BJ (cell line): ENCODE measurements around the gene ADAM21. TPM values are rescaled to one million over a fixed set of nuclear protein-coding genes. Genes with fewer than 3 reads are reported as not detected.
A peak's percentile ranks its signal among the peaks of the same experiment; 100 is the strongest.
"Not testable (repeated sequence)": the region's sequence is repeated elsewhere in the genome, so short reads cannot be mapped to it uniquely, and the experiment has no call there.

Source experiments
- CTCF ChIA-PET: fragments of 350-600 bp; formaldehyde crosslinking; extraction: SDS; loops from one replicate; lab custom pipeline; 2021; ENCODE audit warnings: antibody characterized with exemption, inconsistent platforms; lab: Yijun Ruan, JAX
- POLR2A ChIA-PET: fragments of 300-600 bp; sonication (Branson Sonifier 250); formaldehyde crosslinking; extraction: SDS; loops from one replicate; lab custom pipeline; 2021; ENCODE audit warnings: antibody characterized with exemption; lab: Charles Lee
- DNase-seq: peaks from one replicate; pipeline ENCODE4 v3.0.0-alpha.2; 2011; ENCODE audit warnings: low read depth
- H3K27me3 ChIP-seq: 2 replicates; pipeline ENCODE4 v1.6.0; 2011; ENCODE audit warnings: low read length; ENCODE audit not compliant: control insufficient read depth, insufficient read depth
- H3K36me3 ChIP-seq: 2 replicates; pipeline ENCODE4 v1.5.1; 2011; ENCODE audit warnings: low read length; ENCODE audit not compliant: control insufficient read depth, insufficient read depth
- H3K4me3 ChIP-seq: 2 replicates; pipeline ENCODE4 v1.5.1; 2011; ENCODE audit warnings: low read depth, mild to moderate bottlenecking, control low read depth, low read length
- CTCF ChIP-seq: IDR thresholded peaks from 2 replicates; pipeline ENCODE4 v1.5.1; 2011; ENCODE audit warnings: low read depth, mild to moderate bottlenecking, control low read depth, inconsistent platforms, low read length, moderate library complexity; ENCODE audit not compliant: insufficient read depth
- polyA plus RNA-seq: library from polyadenylated mRNA; depleted of rRNA; stranded (reverse); fragments of >200 nt; gene quantifications from 2 replicates; pipeline ENCODE4 v1.2.3, GENCODE V29; 2011

The ADAM21 gene
- polyA plus RNA-seq, 1 experiment: 0.10 TPM

- Histone ChIP-seq H3K36me3 (no peaks in the 10 kb centered on the region), H3K27me3 (no peaks in the 10 kb centered on the region), H3K4me3 (peak within 1 kb of the TSS; percentile 74)
- ChIA-PET CTCF (interaction anchor here (1.0 kb wide), 1 partner anchor 16 kb away, joined by 4 read pairs; no protein-coding TSS in a partner anchor), POLR2A (no interaction called here)
- no peak for DNase-seq
- no peak for TF ChIP-seq CTCF
These were observed 35.1 kb upstream of the ADAM21 start, which contains the start of gene SYNJ2BP for GRCh38 chr14:70416725-70417349. SYNJ2BP (minus strand) TSS chr14:70417090; CDS start chr14:70416963, 127 bp downstream.

GRCh38 chr14:70419270-70419931 lies 32.6 kb upstream of the ADAM21 start:
- H3K4me3 ChIP-seq, DNase-seq, H3K27me3 ChIP-seq, CTCF ChIA-PET, POLR2A ChIA-PET, H3K36me3 ChIP-seq: not testable (repeated sequence)

DNA sequence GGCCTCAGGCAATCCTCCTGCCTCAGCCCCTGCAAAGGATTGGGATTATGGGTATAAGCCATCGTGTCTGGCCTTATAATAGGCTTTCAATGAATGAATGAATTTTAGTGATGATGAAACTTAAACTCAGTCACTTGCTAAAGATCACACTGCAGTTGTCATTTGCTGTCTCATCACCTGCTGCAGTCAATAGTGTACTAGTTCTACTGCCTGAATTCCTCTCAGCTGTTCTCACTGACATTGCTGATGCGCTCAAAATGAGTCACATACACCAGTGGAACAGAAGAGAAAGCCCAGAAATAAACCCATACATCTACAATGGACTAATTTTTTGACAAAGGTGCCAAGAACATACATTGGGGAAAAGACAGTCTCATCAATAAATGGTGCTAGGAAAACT lies 29.4 kb upstream of the ADAM21 start:
- no peaks in the 10 kb centered on the region for H3K27me3 ChIP-seq
- ChIA-PET CTCF (interaction anchor here (0.6 kb wide), 1 partner anchor 22 kb away, joined by 4 read pairs; no protein-coding TSS in a partner anchor), POLR2A (no interaction called here)
- no peak for DNase-seq
- H3K36me3 ChIP-seq: no peaks in the 10 kb centered on the region
- no peak for TF ChIP-seq CTCF
- no peak overlapping the region for H3K4me3 ChIP-seq

DNA sequence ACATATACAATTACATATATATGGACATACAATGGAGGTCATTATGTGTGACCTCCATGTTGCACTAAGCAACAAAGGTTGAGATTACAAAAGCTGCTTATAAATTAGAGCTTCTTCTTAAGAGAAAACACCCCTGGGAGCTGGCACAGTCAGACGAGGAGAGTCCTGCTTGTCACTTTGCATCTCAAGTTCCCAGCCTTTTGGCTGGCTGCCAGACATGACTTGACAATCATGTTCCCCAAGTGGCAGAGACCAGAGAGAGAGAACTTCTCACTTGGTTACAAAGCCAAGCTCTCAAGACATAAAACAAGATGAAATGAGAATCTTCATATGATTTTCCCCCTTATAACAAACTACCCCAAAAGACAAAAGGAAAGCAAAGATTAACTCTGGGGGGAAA lies 26.6 kb upstream of the ADAM21 start:
- POLR2A ChIA-PET: no interaction called here
- no peak for TF ChIP-seq CTCF
- Histone ChIP-seq H3K4me3 (no peak overlapping the region), H3K36me3 (no peaks in the 10 kb centered on the region), H3K27me3 (no peaks in the 10 kb centered on the region)
- CTCF ChIA-PET: no interaction called here
- no peak for DNase-seq

DNA sequence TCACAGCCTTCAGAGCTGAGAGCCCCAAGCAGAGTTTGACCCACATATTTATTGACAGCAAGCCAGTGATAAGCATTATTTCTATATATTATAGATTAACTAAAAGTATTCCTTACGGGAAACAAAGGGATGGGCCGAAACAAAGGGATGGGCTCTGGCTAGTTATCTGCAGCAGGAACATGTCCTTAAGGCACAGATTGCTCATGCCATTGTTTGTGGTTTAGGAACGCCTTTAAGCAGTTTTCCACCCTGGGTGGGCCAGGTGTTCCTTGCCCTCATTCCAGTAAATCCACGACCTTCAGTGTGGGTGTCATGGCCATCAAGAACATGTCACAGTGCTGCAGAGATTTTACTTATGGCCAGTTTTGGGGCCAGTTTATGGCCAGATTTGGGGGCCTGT lies 25.4 kb upstream of the ADAM21 start:
- H3K27me3 ChIP-seq, POLR2A ChIA-PET, H3K36me3 ChIP-seq, H3K4me3 ChIP-seq, CTCF ChIA-PET, DNase-seq: not testable (repeated sequence)

DNA sequence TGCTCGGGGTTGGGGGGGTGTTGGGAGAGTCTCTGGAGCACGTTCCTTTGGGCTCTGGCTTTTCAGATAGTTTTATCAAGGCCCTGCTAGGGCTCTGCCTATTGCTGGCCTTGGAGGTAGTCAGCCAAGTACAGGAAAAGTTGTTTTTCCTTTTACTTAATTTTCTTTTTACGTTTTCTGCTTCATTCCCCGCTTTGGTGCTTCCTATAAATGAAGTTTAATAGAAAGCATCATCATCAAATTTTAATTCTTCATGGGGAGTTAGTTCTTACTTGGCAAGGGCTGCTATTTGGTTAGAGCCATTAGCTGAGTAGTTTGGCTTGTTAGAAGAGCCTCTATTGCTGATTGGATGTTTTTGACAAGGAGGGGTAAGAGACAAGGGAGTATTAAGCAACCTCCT lies 15.1 kb upstream of the ADAM21 start:
- Histone ChIP-seq H3K27me3 (no peaks in the 10 kb centered on the region), H3K36me3 (no peaks in the 10 kb centered on the region), H3K4me3 (no peak overlapping the region)
- TF ChIP-seq CTCF: no peak
- ChIA-PET CTCF (no interaction called here), POLR2A (no interaction called here)
- DNase-seq: no peak
